OCI-LY7 (cell line): Measurements from ENCODE around the gene CPEB4. TPM values are rescaled to one million over a fixed set of nuclear protein-coding genes. Genes with fewer than 3 reads are reported as not detected.

ENCODE experiments used
- BruUV-seq: library from RNA; stranded (reverse); fragments of 400-500 nt; replicated peaks from 2 replicates; lab custom pipeline; 2021; lab: Mats Ljungman, UMichigan
- CTCF ChIA-PET: fragments of 300-600 bp; sonication (Branson Sonifier 250); formaldehyde crosslinking; loops from one replicate; lab custom pipeline; 2022; ENCODE audit warnings: antibody characterized with exemption; ENCODE audit not compliant: unreplicated experiment; lab: Charles Lee
- POLR2A ChIA-PET: fragments of 300-600 bp; sonication (Branson Sonifier 250); formaldehyde crosslinking; loops from one replicate; lab custom pipeline; 2022; ENCODE audit warnings: antibody characterized with exemption; lab: Charles Lee
- DNase-seq: peaks from one replicate; pipeline ENCODE4 v3.0.0-alpha.2; 2015; ENCODE audit warnings: low spot score
- H2AFZ ChIP-seq: fragments of 200-600 bp; sonication (generic), shearing (Covaris generic); 2 replicates; pipeline ENCODE4 v1.6.1; 2014; ENCODE audit warnings: mild to moderate bottlenecking, antibody characterized with exemption, low read length, moderate library complexity
- H3K27ac ChIP-seq: fragments of 200-600 bp; sonication (generic); 2 replicates; pipeline ENCODE4 v1.5.1; 2014; ENCODE audit warnings: mixed run types, low read depth, mild to moderate bottlenecking, moderate library complexity, low read length, inconsistent platforms; ENCODE audit not compliant: poor library complexity, severe bottlenecking
- H3K36me3 ChIP-seq: fragments of 200-600 bp; sonication (generic); 2 replicates; pipeline ENCODE4 v1.6.1; 2014; ENCODE audit warnings: mild to moderate bottlenecking, antibody characterized with exemption, low read length, moderate library complexity, mixed read lengths; ENCODE audit not compliant: insufficient read depth
- H3K4me1 ChIP-seq: fragments of 200-600 bp; sonication (generic); 2 replicates; pipeline ENCODE4 v1.5.1; 2014; ENCODE audit warnings: mild to moderate bottlenecking, low read length; ENCODE audit not compliant: insufficient read depth, poor library complexity, severe bottlenecking
- H3K4me2 ChIP-seq: fragments of 200-600 bp; sonication (generic); 2 replicates; pipeline ENCODE4 v1.6.1; 2014; ENCODE audit warnings: mild to moderate bottlenecking, low read length
- H3K4me3 ChIP-seq: fragments of 200-600 bp; sonication (generic); 2 replicates; pipeline ENCODE4 v1.5.1; 2014; ENCODE audit warnings: mild to moderate bottlenecking, low read depth, low read length; ENCODE audit not compliant: poor library complexity, severe bottlenecking
- H3K79me2 ChIP-seq: fragments of 200-600 bp; sonication (generic); 2 replicates; pipeline ENCODE4 v1.6.1; 2016; ENCODE audit warnings: low read depth, mild to moderate bottlenecking, low read length, moderate library complexity, mixed read lengths; ENCODE audit not compliant: insufficient read depth
- H3K9me2 ChIP-seq: fragments of 200-600 bp; sonication (generic); 2 replicates; pipeline ENCODE4 v1.6.1; 2016; ENCODE audit warnings: mild to moderate bottlenecking, low read length, mixed read lengths; ENCODE audit not compliant: insufficient read depth
- H3K9me3 ChIP-seq: fragments of 200-600 bp; sonication (generic); 2 replicates; pipeline ENCODE4 v1.6.1; 2014; ENCODE audit warnings: mild to moderate bottlenecking, mixed run types, low read length, mixed read lengths
- H4K20me1 ChIP-seq: fragments of 200-600 bp; sonication (generic); 2 replicates; pipeline ENCODE4 v1.6.1; 2014; ENCODE audit warnings: mild to moderate bottlenecking, antibody characterized with exemption, low read length, moderate library complexity, mixed read lengths; ENCODE audit not compliant: insufficient read depth
- EZH2phosphoT487 ChIP-seq: fragments of 200-600 bp; sonication (generic); IDR thresholded peaks from 2 replicates; pipeline ENCODE4 v1.6.1; 2018; ENCODE audit warnings: low read depth, borderline replicate concordance, mild to moderate bottlenecking, mixed run types, antibody characterized with exemption, low read length, moderate library complexity, mixed read lengths
- intact Hi-C: fragments of 100-400 bp; cut with micrococcal nuclease; formaldehyde crosslinking; loops from one replicate; pipeline ENCODE4 v1.10.0; 2022; ENCODE audit not compliant: unreplicated experiment
- total RNA-seq, 2 experiments: library from RNA; depleted of rRNA in 1 of 2; stranded (reverse); fragments of >200 nt in 1 of 2; shearing (Covaris generic) in 1 of 2; gene quantifications; 2 replicates each; pipeline ENCODE4 v1.2.3, GENCODE V29; 2014 to 2022
- TF ChIP-seq, protein P1 (sequence below): fragments of 200-600 bp; sonication (generic); conservative IDR thresholded peaks from 2 replicates; pipeline ENCODE4 v1.5.1; 2014; ENCODE audit warnings: mild to moderate bottlenecking, antibody characterized with exemption, low read length, moderate library complexity, mixed read lengths

CPEB4 gene
- total RNA-seq, 2 experiments from 2014 or later = 12.6 to 31.8 TPM

DNA sequence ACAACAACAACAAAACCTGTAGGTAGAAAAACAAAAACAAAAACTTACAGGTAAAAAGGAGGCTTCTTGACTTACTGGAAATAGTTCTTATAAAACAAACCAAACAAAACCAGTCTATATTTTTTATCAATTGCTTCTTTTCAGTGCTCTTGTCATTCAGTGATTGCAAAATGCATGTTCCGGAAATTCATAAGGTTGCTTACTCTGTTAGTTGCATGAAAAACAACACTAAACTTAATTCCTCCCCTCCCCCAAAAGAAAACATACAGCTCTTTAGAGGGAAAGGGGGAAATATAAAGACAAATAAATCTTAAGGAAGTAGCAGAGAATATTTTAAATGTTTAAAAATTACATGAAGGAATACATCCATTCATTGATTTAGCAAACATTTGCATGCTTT lies 19.1 kb downstream of the CPEB4 start:
- no peak for TF ChIP-seq EZH2phosphoT487
- TF ChIP-seq, protein P1, sequence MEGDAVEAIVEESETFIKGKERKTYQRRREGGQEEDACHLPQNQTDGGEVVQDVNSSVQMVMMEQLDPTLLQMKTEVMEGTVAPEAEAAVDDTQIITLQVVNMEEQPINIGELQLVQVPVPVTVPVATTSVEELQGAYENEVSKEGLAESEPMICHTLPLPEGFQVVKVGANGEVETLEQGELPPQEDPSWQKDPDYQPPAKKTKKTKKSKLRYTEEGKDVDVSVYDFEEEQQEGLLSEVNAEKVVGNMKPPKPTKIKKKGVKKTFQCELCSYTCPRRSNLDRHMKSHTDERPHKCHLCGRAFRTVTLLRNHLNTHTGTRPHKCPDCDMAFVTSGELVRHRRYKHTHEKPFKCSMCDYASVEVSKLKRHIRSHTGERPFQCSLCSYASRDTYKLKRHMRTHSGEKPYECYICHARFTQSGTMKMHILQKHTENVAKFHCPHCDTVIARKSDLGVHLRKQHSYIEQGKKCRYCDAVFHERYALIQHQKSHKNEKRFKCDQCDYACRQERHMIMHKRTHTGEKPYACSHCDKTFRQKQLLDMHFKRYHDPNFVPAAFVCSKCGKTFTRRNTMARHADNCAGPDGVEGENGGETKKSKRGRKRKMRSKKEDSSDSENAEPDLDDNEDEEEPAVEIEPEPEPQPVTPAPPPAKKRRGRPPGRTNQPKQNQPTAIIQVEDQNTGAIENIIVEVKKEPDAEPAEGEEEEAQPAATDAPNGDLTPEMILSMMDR = no peak
- H3K4me1 ChIP-seq = peaks cover 86% of the 10 kb centered on the region
- H3K4me3 ChIP-seq = peak overlapping the region; percentile 50
- ChIA-PET POLR2A (interaction anchor here (0.6 to 3.8 kb wide), 4 partner anchors 11 to 161 kb away, joined by 3 to 48 read pairs (median 4); no protein-coding TSS in a partner anchor), CTCF (interaction anchor here (0.6 kb wide), 1 partner anchor 187 kb away, joined by 3 read pairs; no protein-coding TSS in a partner anchor)
- H4K20me1 ChIP-seq = no peaks in the 10 kb centered on the region
- H2AFZ ChIP-seq = peak overlapping the region; percentile 46; the same call in 1 of the 2 replicates
- DNase-seq = no peak
- H3K27ac ChIP-seq = peak overlapping the region; percentile 75
- BruUV-seq = no TSS peak
- peak overlapping the region; percentile 73 for H3K4me2 ChIP-seq
- H3K9me2 ChIP-seq = no peaks in the 10 kb centered on the region
- intact Hi-C loops = no loop called here
- H3K36me3 ChIP-seq = peaks cover 25% of the 10 kb centered on the region
- H3K79me2 ChIP-seq = peaks cover 98% of the 10 kb centered on the region
- no peaks in the 10 kb centered on the region for H3K9me3 ChIP-seq

DNA sequence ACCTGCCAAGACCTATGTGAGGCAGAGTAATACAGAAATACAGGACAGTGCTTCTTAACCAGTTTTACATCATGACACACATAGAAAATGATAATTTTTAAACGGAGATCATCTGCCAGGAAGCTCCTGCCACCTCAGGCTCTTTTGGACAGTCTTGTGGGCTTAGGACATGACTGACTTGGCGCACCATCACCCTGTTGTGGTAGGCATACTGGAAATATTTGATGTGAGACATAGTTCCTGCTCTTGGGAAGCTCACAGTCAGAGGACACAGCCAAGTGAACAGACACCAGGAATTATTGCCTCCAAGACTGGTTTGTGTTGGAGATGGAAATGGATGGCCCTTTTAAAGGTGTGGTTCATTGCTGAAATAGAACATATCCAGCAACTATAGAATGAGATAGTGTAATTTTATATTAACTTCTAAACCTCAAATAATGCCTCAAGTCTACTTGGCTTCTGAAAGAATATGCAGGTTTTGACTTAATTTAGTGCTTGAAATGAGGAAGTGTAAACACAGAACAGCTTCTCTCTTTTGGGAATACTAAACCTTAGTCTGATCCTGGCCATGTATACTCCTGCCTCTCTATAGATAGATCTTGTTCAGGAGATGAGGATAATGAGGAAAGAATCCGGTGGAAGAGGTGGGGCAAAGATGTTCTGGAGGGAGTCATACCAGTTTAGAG lies 19.7 kb downstream of the CPEB4 start:
- H3K4me3 ChIP-seq = peak overlapping the region; percentile 50
- no peak for DNase-seq
- no peaks in the 10 kb centered on the region for H4K20me1 ChIP-seq
- H2AFZ ChIP-seq = peak overlapping the region; percentile 46; the same call in 1 of the 2 replicates
- peaks cover 98% of the 10 kb centered on the region for H3K79me2 ChIP-seq
- H3K36me3 ChIP-seq = peaks cover 29% of the 10 kb centered on the region
- peaks cover 86% of the 10 kb centered on the region for H3K4me1 ChIP-seq
- H3K9me3 ChIP-seq = no peaks in the 10 kb centered on the region
- intact Hi-C loops = no loop called here
- BruUV-seq = no TSS peak
- peak overlapping the region; percentile 75 for H3K27ac ChIP-seq
- TF ChIP-seq, protein P1 = no peak
- peak overlapping the region; percentile 73 for H3K4me2 ChIP-seq
- ChIA-PET CTCF (interaction anchor here (0.6 kb wide), 1 partner anchor 188 kb away, joined by 3 read pairs; no protein-coding TSS in a partner anchor), POLR2A (interaction anchor here (0.6 to 3.8 kb wide), 5 partner anchors 11 to 162 kb away, joined by 3 to 48 read pairs (median 4); no protein-coding TSS in a partner anchor)
- H3K9me2 ChIP-seq = no peaks in the 10 kb centered on the region

DNA sequence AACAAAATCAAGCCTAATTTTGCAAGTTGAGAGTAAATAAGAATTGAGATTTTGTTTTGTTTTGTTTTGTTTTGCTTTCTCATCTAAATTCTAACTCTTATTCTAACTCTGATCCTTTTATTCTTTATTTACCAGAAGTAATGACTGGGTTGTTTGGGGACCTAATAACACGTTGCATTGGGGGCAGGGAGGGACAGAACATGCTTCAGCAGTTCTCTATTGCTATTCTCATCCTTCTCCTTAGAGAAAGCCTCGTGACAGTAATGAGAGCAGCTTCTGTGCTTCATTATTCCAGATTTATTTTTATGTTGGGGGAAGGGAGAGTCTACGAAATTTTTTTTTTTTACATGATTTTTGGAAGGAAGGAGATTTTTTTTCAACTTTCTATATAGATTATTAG lies 21.1 kb downstream of the CPEB4 start:
- Histone ChIP-seq H3K4me1 (peaks cover 86% of the 10 kb centered on the region), H4K20me1 (no peaks in the 10 kb centered on the region), H3K4me2 (peak overlapping the region; percentile 73), H3K9me2 (no peaks in the 10 kb centered on the region), H3K27ac (peak overlapping the region; percentile 75), H3K4me3 (peak overlapping the region; percentile 50), H3K9me3 (no peaks in the 10 kb centered on the region), H3K79me2 (peaks cover 97% of the 10 kb centered on the region), H3K36me3 (peaks cover 41% of the 10 kb centered on the region), H2AFZ (peak overlapping the region; percentile 80)
- BruUV-seq = no TSS peak
- POLR2A ChIA-PET = interaction anchor here (0.7 to 3.8 kb wide), 8 partner anchors 10 to 85 kb away, joined by 3 to 48 read pairs (median 3); no protein-coding TSS in a partner anchor
- TF ChIP-seq, protein P1 = no peak
- TF ChIP-seq EZH2phosphoT487 = no peak
- CTCF ChIA-PET = no interaction called here
- DNase-seq = peak; percentile 57
- intact Hi-C loops = no loop called here
